ENCODE measurements around the gene SAMD4A.

SAMD4A gene

DNA sequence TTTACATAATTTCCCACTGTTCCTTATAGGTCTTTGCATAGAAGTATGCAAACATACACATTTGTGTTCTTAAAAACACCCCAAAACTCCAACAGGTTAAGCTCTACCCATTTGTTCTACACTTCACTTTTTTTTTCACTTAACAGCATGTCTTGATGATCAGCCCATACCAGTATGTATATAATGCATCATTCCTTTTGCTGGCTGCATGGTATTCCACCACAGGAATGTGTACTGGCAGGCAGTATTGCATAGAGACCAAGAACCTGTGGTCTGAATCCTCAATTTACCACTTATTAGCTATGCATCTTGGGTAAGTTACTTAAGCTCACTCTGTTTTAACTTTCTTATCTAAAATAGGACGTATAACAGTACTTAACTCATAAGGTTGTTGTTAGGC, 65.5 kb downstream of the SAMD4A start:
- DNase-seq (ENCODE audit: low read depth): no peak

DNA sequence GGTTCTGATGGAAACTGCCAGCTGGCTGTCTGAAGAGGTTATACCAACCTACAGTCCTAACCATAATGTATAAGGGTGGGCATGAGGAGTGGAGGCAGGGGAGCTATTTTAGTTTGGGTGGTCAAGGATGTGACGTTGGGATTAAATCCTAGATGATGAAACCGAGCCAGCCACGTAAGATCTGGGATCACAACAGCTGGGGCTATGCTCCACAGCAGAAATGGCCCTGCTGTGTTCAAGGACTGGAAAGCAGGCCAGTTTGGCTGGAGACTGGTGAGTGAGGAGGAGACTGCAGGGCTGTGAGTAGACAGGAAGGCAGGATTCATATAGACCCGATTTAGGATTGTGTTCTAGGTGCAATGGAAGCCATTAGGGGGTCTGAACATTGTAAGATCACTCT, 66.1 kb downstream of the SAMD4A start:
- DNase-seq (ENCODE audit: low read depth): no peak

DNA sequence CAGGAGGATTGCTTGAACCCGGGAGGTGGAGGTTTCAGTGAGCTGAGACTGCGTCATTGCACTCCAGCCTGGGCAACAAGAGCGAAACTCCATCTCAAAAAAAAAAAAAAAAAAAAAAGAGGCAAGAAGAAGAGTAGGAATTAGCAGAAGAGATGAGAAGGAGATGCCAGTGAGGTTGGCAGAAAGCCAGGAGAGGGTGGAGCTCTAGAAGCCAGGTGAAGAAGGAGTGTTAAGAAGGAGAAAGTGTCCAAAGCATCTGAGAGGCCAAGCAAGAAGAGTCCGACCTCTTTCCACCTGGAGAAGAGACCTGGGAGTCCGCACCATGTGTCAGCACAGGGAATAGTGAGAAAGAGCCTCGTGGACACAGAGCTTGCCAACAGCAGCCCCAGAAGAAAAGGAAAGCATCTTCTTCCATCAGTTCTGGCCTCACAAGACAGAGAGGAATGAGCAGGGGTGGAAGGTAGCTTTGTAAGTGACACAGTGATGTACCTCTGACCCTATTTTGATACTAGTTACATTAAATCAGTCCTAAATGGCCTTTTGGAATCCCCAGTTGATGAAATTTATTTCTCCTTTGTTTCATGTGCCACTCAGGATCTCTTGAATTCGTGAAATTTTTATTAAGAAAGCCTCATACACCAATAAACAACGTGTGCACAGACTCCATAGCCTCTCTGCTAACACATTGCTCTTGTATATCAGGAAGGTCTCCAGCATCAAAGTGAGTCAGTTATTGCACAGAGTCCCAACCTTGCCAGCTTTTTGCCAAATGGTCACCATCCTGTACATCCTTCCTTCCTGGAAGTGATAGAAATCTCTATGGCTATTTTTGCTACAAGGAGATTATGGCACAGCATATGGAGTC, 70.6 kb downstream of the SAMD4A start:
- no peak for DNase-seq (ENCODE audit: low read depth)

DNA sequence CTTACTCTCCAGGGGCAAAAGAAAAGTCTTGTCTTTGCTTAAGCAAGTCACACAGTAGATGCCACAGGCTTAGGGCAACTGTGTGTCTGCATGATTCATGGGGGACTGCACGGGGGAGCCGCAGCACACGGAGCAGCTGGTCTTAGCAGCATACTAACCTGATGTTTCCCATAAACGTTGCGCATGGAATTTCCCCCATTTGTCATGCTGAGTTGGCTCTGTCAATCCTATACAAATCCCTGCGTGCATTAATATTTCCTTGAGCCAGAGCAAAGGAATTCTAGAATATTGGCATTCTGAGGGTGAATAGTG, 71.2 kb downstream of the SAMD4A start:
- DNase-seq (ENCODE audit: low read depth): no peak

DNA sequence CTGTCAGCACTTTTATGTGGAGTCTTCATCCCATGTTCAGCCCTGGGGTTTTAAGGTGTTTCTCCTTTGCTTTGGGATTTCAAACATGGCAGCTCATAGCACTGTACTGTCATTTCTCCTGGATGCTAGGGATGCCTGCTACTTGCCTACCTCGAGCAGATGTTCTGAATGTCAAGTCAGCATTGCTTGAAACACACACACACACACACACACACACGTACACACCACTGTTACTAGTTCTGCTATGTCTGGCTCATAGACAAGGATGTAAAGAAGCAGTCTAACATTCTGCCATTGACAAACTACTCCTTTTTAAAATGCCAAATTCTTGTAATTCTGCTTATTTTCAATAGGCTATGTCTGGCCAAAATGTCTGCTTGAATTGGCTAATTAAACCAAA, 72.7 kb downstream of the SAMD4A start:
- no peak for DNase-seq (ENCODE audit: low read depth)

DNA sequence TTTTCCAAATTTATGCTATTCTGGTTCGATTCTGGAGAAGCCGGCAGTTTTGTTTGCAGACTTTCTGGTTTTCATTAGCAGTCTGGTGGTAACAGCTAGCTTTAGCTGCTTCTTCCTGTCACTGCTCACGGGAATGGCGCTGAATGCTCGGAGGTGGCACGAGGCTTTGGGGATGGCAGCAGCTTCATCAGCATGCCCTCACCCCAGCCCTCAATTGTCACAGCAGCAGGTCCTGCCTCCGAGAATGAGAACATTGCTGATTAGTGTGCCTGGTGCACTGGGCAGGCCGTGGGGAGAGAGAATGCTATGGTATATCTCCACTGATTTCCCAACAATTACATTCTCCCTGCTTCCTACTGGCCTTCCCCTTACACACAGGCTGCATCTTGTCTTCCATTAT, 73.6 kb downstream of the SAMD4A start:
- no peak for DNase-seq (ENCODE audit: low read depth)

DNA sequence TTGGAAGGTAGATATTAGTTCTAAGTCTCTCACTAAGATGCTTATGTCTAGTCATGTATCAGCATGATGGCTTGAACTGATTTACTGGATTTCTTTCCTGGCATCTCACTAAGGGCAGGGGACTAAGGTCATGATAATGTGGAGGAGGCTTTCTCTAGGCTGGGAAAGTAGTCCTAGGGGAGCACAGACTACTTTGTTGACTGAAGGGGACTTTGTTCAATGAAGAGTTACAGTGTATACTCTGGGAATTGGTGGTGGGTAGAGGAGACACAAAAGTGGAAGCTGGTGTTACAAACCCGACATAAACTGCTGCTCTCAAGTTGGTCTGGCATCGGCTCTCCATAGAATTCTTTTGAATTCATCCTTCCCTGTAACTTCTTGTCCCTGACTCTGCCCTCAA, 75.2 kb downstream of the SAMD4A start:
- no peak for DNase-seq (ENCODE audit: low read depth)

DNA sequence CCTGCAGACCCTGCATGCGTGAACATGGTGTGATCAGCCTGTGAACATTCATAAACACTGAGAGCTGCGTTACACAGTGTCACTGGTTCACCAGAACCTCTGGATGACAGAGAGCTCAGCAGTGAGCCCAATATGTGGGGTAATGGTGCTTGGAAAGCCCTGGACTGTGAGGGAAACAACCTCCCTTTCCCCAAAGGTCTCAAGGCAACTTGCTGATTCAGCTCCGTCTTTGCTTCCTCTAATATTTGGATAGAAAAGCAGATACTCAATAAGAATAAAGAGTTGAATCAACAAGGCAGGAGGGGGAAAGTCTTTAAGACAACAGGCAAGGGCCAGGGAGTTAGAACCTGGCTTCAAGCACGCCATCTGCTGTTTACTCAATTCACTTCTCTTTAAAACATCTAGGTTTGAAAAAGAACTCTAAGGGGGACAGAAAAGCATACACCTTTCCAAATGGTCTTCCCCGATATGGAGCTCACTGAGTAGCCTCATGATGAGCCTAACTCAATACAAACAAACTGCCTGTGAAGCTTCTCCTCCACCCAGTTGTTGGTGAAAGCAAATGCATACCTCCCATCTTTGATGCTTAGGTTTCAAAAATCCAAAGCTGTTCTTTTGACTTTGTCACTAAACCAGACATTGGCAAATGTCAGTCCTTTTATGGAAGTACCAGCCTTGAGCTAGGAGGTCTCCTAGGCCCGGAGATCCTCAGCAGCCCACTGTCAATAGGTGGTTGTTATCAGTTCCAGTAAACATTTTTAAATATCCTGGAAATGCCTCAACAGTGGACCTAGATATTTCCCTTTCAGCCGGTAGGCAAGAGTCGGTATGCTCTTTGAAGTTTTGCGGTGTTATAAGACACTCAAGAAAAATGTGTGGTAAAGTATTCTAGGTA, 76.1 kb downstream of the SAMD4A start:
- no peak for DNase-seq (ENCODE audit: low read depth)

DNA sequence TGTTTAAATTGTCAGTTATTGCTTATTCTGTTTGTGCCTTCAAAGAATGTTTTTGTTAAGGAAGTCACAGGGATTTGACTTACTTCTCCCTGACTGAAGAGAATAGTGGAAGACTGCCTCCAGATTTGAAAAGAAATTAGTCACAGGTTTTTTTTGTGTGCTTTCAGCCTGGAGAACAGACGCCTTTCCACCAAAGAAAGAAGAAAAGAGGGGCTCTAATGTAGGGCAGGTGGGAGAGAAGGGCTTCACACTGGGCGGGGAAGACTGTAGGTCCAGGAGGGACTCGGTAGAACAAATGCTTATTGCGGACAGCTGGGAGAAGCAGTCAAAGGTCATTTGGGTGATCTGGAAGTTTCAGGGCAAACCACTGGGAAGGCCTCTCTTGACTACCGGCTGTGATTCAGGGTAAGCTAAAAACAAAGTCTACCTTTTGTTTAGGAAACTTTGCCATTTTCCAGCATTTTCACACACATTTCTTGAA, 76.8 kb downstream of the SAMD4A start:
- DNase-seq (ENCODE audit: low read depth): no peak

DNA sequence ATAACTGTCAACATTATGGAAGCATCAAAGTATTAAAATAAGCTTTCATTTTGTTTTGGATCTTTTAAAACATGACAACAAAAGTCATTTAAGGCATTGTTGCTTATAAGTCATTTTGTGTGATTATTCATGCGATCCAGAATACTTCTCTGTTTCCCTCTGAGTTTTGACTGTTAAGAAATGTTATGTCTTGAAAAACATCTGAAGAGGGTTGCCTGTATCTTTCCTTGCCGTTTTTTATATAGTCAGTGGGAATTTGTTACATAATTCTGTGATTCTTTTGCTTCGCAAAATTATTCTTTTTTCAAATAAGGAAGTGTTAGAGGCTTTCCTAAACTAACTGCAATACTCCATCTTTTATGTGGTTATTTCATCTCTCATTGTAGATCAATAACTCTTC, 78.7 kb downstream of the SAMD4A start:
- no peak for DNase-seq (ENCODE audit: low read depth)

DNA sequence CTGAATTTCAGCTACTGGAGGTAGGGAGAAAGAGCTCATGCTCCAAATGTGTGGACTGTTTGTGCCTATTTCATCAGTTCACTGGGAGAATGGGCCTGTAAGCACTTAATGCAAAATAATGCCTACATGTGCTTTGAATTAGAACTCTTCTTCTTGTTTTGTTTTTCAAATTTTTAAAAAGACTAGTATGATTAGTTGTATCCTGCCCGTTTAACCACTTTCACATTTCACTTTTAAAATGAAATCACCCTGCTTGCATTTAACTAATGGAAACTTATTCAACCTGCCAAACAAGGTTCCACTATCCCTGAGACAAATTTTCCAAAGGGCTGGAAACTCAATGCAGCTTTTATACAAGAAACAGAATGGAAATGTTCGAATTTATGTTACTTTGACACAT, 79.7 kb downstream of the SAMD4A start:
- no peak for DNase-seq (ENCODE audit: low read depth)

DNA sequence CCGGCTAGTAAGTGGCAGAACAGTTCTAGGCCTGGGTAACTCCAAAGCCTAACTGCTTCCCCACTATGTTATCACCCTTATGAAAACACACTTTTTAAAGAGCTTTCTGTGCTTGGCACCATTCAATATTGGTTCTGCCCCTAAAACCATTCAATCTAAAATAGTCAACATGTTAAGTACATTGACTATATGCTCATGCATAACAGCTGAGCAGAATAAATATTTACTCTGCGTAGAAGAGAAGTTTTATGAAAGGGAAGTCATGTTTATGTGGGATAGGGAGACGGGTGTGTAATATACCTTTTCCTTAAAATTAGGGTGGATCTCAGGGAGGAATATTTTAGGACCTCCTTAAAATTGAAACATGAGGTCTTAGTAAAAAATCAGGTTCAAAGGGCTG, 80.5 kb downstream of the SAMD4A start:
- no peak for DNase-seq (ENCODE audit: low read depth)

DNA sequence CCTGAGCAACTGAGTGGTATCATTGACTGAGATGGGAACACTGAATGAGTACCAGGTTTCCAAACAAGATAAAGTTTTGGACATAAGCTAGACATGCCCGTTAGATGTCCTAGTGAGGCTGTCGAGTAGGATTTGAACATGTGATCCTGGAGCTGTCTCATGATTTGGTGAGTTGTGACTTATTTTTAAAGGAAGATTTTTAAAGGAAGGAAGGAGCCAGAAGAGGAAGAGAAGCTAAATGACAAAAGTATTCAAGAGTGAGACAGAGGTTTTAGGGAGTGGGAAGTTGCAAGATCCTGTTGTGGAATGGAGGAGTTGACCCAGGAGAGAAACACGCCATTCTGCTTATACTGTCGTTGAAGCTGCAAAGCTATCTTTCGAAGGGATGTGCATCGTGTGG, 82.1 kb downstream of the SAMD4A start:
- no peak for DNase-seq (ENCODE audit: low read depth)

DNA sequence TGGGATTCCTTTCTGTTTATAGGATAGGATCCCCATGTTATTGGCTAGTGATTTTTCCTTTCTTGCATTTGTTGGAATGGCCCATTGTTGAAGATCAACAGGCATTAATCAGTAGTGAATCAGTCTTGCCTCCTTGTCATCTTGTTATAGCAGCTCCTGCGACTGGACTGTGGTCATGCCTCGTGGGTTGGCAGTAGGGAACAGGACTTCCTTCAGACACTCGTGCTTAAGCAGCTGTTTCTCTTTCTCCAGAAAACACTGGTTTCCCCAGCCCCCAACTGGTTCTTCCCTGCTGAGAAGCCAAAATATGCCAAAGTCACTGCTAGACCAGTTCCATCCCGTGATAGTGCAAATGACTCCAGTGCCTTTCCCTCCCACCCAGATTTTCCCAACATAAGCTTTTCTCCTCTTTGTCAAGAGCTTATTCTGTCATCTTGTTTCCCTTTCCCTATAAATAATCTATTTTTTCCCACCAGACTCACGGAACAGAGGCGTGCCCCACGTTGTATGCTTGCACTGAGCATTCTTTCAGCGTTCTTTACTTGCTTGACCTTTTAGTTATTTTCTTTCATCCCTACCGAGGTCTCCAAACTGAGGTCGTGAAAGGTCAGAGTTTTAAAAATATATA, 83.5 kb downstream of the SAMD4A start:
- no peak for DNase-seq (ENCODE audit: low read depth)

DNA sequence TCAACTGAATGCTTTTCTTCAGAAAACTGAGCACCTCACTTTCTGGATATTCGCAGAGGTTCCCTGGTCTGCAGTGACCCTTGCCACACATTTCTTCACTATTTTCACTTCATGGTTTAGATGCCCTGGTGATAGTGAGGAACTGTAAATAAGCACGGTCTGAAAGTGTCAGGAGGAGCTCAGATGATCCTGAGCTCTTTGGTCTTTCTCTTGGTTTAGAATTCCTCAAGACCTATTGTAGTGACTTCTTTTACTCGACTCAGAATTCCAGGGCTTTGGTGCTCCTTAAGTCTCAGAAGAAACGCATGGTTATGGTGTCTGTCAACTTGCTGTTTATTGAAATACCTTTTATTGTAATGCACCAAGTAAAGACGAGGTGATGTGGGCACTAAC, 84.0 kb downstream of the SAMD4A start:
- DNase-seq (ENCODE audit: low read depth): no peak

DNA sequence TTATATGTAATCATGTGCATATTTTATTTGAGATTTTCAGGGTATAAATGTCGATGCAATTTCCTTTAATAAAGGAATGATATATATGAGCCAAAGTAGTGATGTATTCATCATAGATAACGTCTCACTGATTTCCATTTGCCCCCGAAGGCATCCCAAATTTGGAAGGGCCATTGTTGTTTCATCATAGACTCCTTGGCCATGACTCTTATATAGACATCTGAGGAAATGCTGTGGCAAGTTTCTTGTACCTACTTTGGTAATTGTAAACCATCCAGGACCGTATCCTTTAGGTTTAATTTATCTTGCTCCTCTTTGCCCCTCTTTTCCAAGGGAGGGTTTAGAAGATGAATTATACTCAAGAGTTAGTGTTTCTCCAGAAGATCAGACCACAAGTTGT, 84.7 kb downstream of the SAMD4A start:
- DNase-seq (ENCODE audit: low read depth): no peak

DNA sequence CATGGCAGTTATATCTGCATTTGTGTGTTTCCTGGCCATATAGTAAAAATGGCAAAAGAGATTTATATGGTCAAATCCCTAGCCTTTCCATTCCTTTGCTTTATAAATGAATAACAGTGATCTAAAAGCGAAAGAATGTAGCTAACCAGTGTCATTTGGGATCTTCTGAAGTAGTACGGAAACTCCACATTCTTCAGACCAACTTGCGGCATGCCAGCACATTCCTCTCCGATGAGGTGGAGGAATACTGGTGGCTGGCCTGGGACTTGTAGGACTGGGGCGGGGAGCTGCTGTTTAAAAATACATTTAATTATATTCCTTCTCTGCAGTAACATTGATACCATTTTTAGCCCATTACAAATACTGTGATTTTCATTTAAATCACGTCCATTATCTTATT, 85.3 kb downstream of the SAMD4A start:
- DNase-seq (ENCODE audit: low read depth): no peak

DNA sequence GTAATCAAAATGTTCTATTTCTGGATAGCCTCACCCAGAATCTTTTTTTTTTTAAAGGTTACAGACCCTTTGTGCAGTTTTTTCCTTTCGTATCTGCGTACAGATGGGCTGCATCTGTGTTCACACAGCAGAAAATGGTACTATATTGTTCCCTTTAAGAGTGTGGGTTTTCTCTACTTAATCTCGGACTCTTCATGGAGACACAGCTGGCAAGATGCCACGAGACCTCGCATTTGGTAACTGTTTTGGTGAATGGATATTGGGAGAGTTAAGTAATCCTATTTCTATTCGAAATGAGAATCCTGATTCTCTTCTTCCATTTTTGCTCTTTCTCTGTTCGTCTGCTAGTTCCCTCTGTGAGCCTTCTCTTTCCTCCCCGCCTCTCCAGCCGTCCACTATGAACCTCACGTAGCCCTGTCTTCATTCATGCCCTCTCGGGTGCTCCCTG, 85.7 kb downstream of the SAMD4A start:
- no peak for DNase-seq (ENCODE audit: low read depth)

DNA sequence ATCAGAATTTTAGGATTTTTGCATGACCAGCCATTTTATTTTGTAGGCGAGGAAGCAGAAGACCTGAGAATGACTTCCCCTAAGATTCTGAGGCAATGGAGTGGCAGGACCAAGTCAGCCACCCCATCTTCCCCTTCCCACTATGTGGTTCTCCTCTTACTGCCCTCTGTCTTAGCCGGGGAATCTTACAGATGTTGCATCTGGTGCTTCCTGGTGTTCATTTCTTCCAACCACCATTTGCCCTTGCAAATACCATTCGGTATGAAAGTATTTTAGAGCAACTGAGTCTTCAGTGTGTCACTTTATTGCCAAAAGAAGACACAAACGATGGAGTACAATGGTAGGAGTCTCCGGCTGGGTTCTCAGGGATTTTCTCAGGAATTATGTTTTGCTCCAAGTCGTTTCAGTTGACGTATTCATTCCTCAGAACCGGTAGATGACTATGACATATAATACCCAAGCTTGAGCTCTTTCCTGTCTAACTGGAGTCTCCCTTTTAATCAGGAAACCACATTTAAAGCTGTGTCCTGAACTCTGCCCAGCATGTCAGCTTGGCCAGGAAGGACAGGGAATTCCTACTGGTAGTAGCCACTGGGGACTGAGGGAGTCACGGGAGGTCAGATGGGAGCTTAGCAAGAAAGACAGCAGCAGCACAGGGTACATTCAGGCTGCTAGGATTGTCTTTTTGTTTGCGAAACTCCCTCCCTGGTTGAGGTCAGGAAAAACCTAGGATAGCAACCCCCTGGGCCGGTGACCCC, 87.0 kb downstream of the SAMD4A start:
- no peak for DNase-seq (ENCODE audit: low read depth)

DNA sequence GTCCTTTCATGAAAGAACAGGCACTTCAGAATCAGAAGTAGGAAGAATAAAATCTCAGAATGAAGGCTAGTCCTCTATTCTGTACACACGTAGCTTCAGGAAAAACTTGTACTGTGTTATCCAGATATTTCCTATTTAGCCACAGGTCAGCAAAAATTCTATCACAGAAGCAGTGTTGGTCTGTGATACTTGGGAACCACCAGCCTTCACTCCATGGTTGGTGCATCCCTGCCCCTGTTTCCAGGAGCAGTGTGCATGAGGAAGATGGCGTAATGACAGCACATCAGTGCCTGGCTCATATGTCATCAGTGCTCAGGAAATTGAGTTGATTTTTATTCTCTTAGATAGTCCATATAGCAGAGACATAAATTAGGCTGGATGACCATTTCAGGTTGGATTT, 87.7 kb downstream of the SAMD4A start:
- no peak for DNase-seq (ENCODE audit: low read depth)

DNA sequence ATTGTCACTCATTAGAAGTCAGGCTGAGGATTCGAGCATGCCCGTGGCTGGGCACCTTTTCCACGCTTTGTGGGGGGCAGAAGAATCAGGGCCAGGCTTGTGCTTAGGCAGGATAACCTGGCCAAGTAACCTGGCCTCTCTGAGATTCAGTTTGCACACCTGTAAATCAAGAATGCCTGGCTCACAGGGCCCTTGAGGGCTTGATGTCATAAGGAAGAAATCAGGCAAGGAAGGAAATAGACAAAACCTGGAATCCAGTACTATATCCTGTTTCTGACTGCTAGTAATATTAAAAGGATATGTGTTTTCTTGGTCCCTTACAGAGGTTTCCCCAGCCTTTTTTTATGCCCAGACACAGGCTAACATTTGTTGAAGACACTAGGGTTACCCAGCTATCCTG, 91.9 kb downstream of the SAMD4A start:
- DNase-seq (ENCODE audit: low read depth): no peak

DNA sequence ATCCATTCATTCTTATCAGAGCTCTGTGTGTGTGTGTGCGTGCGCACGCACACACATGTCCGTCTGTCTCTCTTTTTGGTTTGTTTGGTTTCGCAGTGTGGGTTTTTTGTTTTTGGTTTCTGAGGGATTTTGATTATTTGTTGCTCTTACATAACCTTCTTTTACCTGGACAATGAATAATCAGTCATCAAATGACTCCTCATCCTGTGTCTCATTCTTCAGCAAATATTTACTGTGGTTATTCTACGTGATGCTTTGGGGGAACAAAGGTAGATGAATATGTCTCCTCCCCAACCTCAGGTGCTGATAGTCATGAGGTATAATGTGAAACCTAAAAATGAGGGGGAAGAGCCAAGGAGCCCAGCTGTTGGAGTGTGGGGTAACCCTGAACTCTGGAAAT, 92.4 kb downstream of the SAMD4A start:
- no peak for DNase-seq (ENCODE audit: low read depth)
